ENCODE data around the gene AGRP. TPM values are rescaled to one million over a fixed set of nuclear protein-coding genes. Genes with fewer than 3 reads are reported as not detected.
"Not testable (repeated sequence)": the region's sequence is repeated elsewhere in the genome, so short reads cannot be mapped to it uniquely, and the experiment has no call there.

Gene AGRP
- total RNA-seq, 3 donors from 2014 or later, result not detected

GRCh38 chr16:67517155-67517445, 33.8 kb upstream of the AGRP start:
- DNase-seq (no peak), ATAC-seq (no peak)
- Mint-ChIP-seq H3K4me3 (no peak overlapping the region), H3K4me1 (ENCODE audit: low read depth) (peaks cover 31% of the 10 kb centered on the region), H3K36me3 (ENCODE audit: insufficient read depth) (no peaks in the 10 kb centered on the region), H3K27me3 (ENCODE audit: low read depth) (no peaks in the 10 kb centered on the region), H3K9me3 (no peaks in the 10 kb centered on the region)

GRCh38 chr16:67516296-67517154, 33.2 kb upstream of the AGRP start:
- peaks cover 28% of the 10 kb centered on the region for H3K4me1 Mint-ChIP-seq (ENCODE audit: low read depth)
- ATAC-seq, result no peak
- H3K27me3 Mint-ChIP-seq (ENCODE audit: low read depth), result no peaks in the 10 kb centered on the region
- no peak for DNase-seq
- no peaks in the 10 kb centered on the region for H3K36me3 Mint-ChIP-seq (ENCODE audit: insufficient read depth)
- H3K4me3 Mint-ChIP-seq, result no peak overlapping the region
- H3K9me3 Mint-ChIP-seq, result no peaks in the 10 kb centered on the region

- Mint-ChIP-seq H3K9me3 (no peaks in the 10 kb centered on the region), H3K4me3 (no peak overlapping the region), H3K27me3 (ENCODE audit: low read depth) (no peaks in the 10 kb centered on the region), H3K36me3 (ENCODE audit: insufficient read depth) (no peaks in the 10 kb centered on the region), H3K4me1 (ENCODE audit: low read depth) (peaks cover 18% of the 10 kb centered on the region)
- peak; percentile 88 to 94 for ATAC-seq
- peak; percentile 76 for DNase-seq
These were observed 31.1 kb upstream of the AGRP start for GRCh38 chr16:67514382-67514828.

GRCh38 chr16:67513892-67514291, 30.5 kb upstream of the AGRP start:
- not testable (repeated sequence) for DNase-seq; ATAC-seq; H3K9me3 Mint-ChIP-seq; H3K4me3 Mint-ChIP-seq; H3K27me3 Mint-ChIP-seq (ENCODE audit: low read depth); H3K36me3 Mint-ChIP-seq (ENCODE audit: insufficient read depth)
- peaks cover 20% of the 10 kb centered on the region for H3K4me1 Mint-ChIP-seq (ENCODE audit: low read depth)

- DNase-seq, result no peak
- H3K4me3 Mint-ChIP-seq, result no peak overlapping the region
- ATAC-seq, result peak in 1 of 2 donors; percentile 20
These were observed 25.7 kb upstream of the AGRP start for GRCh38 chr16:67509016-67509415.

GRCh38 chr16:67506468-67506867, 23.1 kb upstream of the AGRP start:
- DNase-seq, result no peak
- H3K27me3 Mint-ChIP-seq (ENCODE audit: low read depth), result no peaks in the 10 kb centered on the region
- no peak overlapping the region for H3K4me3 Mint-ChIP-seq
- no peak for ATAC-seq
- no peaks in the 10 kb centered on the region for H3K36me3 Mint-ChIP-seq (ENCODE audit: insufficient read depth)
- H3K4me1 Mint-ChIP-seq (ENCODE audit: low read depth), result peaks cover 50% of the 10 kb centered on the region
- H3K9me3 Mint-ChIP-seq, result no peaks in the 10 kb centered on the region

More at GRCh38 chr16:67509016-67509415, 25.7 kb upstream of the AGRP start:
- Mint-ChIP-seq H3K36me3 (ENCODE audit: insufficient read depth) (no peaks in the 10 kb centered on the region), H3K27me3 (ENCODE audit: low read depth) (no peaks in the 10 kb centered on the region), H3K4me1 (ENCODE audit: low read depth) (peaks cover 43% of the 10 kb centered on the region), H3K9me3 (no peaks in the 10 kb centered on the region)

- H3K4me3 Mint-ChIP-seq, result no peak overlapping the region
- no peaks in the 10 kb centered on the region for H3K27me3 Mint-ChIP-seq (ENCODE audit: low read depth)
- H3K4me1 Mint-ChIP-seq (ENCODE audit: low read depth), result peaks cover 50% of the 10 kb centered on the region
- no peaks in the 10 kb centered on the region for H3K9me3 Mint-ChIP-seq
- peaks cover 2% of the 10 kb centered on the region for H3K36me3 Mint-ChIP-seq (ENCODE audit: insufficient read depth)
- DNase-seq (peak; percentile 30), ATAC-seq (peak; percentile 73 to 79)
These were observed 21.0 kb upstream of the AGRP start for GRCh38 chr16:67504031-67505021.

- Mint-ChIP-seq H3K4me3 (no peak overlapping the region), H3K9me3 (no peaks in the 10 kb centered on the region), H3K4me1 (ENCODE audit: low read depth) (peaks cover 15% of the 10 kb centered on the region), H3K36me3 (ENCODE audit: insufficient read depth) (peaks cover 12% of the 10 kb centered on the region), H3K27me3 (ENCODE audit: low read depth) (no peaks in the 10 kb centered on the region)
- DNase-seq, result no peak
- no peak for ATAC-seq
These were observed 15.8 kb upstream of the AGRP start for GRCh38 chr16:67499106-67499505.

- DNase-seq, result no peak
- no peak overlapping the region for H3K4me3 Mint-ChIP-seq
- no peak for ATAC-seq
- H3K27me3 Mint-ChIP-seq (ENCODE audit: low read depth), result no peaks in the 10 kb centered on the region
- peaks cover 14% of the 10 kb centered on the region for H3K4me1 Mint-ChIP-seq (ENCODE audit: low read depth)
- H3K36me3 Mint-ChIP-seq (ENCODE audit: insufficient read depth), result peaks cover 7% of the 10 kb centered on the region
- no peaks in the 10 kb centered on the region for H3K9me3 Mint-ChIP-seq
These were observed 7.2 kb upstream of the AGRP start for GRCh38 chr16:67490335-67491096.

GRCh38 chr16:67489401-67490083, 6.2 kb upstream of the AGRP start:
- ATAC-seq, result no peak
- Mint-ChIP-seq H3K4me1 (ENCODE audit: low read depth) (peaks cover 14% of the 10 kb centered on the region), H3K27me3 (ENCODE audit: low read depth) (no peaks in the 10 kb centered on the region)

GRCh38 chr16:67487561-67487960, 4.2 kb upstream of the AGRP start:
- not testable (repeated sequence) for H3K4me3 Mint-ChIP-seq
- peaks cover 15% of the 10 kb centered on the region for H3K4me1 Mint-ChIP-seq (ENCODE audit: low read depth)

More at GRCh38 chr16:67489401-67490083, 6.2 kb upstream of the AGRP start:
- H3K36me3 Mint-ChIP-seq (ENCODE audit: insufficient read depth), result peaks cover 7% of the 10 kb centered on the region
- H3K9me3 Mint-ChIP-seq, result no peaks in the 10 kb centered on the region
- DNase-seq, result no peak
- no peak overlapping the region for H3K4me3 Mint-ChIP-seq

GRCh38 chr16:67486805-67487204, 3.5 kb upstream of the AGRP start:
- DNase-seq (no peak), ATAC-seq (no peak)
- Mint-ChIP-seq H3K4me1 (ENCODE audit: low read depth) (peaks cover 22% of the 10 kb centered on the region), H3K9me3 (no peaks in the 10 kb centered on the region), H3K4me3 (no peak overlapping the region), H3K36me3 (ENCODE audit: insufficient read depth) (peaks cover 2% of the 10 kb centered on the region), H3K27me3 (ENCODE audit: low read depth) (no peaks in the 10 kb centered on the region)

More at GRCh38 chr16:67487561-67487960, 4.2 kb upstream of the AGRP start:
- not testable (repeated sequence) for H3K27me3 Mint-ChIP-seq (ENCODE audit: low read depth); DNase-seq; ATAC-seq; H3K36me3 Mint-ChIP-seq (ENCODE audit: insufficient read depth); H3K9me3 Mint-ChIP-seq

GRCh38 chr16:67483731-67484525, 581 bp upstream of the AGRP start:
- no peaks in the 10 kb centered on the region for H3K27me3 Mint-ChIP-seq (ENCODE audit: low read depth)
- H3K4me1 Mint-ChIP-seq (ENCODE audit: low read depth), result peaks cover 32% of the 10 kb centered on the region
- H3K4me3 Mint-ChIP-seq, result no peak overlapping the region
- H3K36me3 Mint-ChIP-seq (ENCODE audit: insufficient read depth), result peaks cover 2% of the 10 kb centered on the region
- no peak for DNase-seq
- H3K9me3 Mint-ChIP-seq, result no peaks in the 10 kb centered on the region
- ATAC-seq, result no peak

Data from activated T-cell treated with anti-CD3 and anti-CD28 coated beads, Interleukin-2, amount 50 U/mL, for 4 hours (primary cell).